Memory B cell (primary cell): ENCODE measurements around the gene ESCO1.
"Not testable (repeated sequence)": the region's sequence is repeated elsewhere in the genome, so short reads cannot be mapped to it uniquely, and the experiment has no call there.

Experiments
- ATAC-seq: fragments of 150-1000 bp; cut with Tn5 transposase; 2 replicates; pipeline ENCODE4 v1.10.0; 2021; ENCODE audit warnings: low read depth, mild to moderate bottlenecking, moderate library complexity
- DNase-seq, 2 donors: peaks; one replicate each; pipeline ENCODE4 v3.0.0; 2022; ENCODE audit warnings: low spot score in 2 of 2
- H3K27ac Mint-ChIP-seq: one replicate; pipeline ENCODE4 v1.8.0; 2022; ENCODE audit warnings: mild to moderate bottlenecking, moderate library complexity, mixed read lengths
- H3K27me3 Mint-ChIP-seq: one replicate; pipeline ENCODE4 v1.8.0; 2022; ENCODE audit warnings: mixed read lengths
- H3K36me3 Mint-ChIP-seq: one replicate; pipeline ENCODE4 v1.8.0; 2022; ENCODE audit warnings: mild to moderate bottlenecking, mixed read lengths
- H3K4me1 Mint-ChIP-seq: one replicate; pipeline ENCODE4 v1.8.0; 2022; ENCODE audit warnings: mixed read lengths
- H3K4me3 Mint-ChIP-seq: one replicate; pipeline ENCODE4 v1.8.0; 2022; ENCODE audit warnings: mild to moderate bottlenecking, moderate library complexity, mixed read lengths
- H3K9me3 Mint-ChIP-seq: one replicate; pipeline ENCODE4 v1.8.0; 2022; ENCODE audit warnings: mixed read lengths

Gene ESCO1, protein sequence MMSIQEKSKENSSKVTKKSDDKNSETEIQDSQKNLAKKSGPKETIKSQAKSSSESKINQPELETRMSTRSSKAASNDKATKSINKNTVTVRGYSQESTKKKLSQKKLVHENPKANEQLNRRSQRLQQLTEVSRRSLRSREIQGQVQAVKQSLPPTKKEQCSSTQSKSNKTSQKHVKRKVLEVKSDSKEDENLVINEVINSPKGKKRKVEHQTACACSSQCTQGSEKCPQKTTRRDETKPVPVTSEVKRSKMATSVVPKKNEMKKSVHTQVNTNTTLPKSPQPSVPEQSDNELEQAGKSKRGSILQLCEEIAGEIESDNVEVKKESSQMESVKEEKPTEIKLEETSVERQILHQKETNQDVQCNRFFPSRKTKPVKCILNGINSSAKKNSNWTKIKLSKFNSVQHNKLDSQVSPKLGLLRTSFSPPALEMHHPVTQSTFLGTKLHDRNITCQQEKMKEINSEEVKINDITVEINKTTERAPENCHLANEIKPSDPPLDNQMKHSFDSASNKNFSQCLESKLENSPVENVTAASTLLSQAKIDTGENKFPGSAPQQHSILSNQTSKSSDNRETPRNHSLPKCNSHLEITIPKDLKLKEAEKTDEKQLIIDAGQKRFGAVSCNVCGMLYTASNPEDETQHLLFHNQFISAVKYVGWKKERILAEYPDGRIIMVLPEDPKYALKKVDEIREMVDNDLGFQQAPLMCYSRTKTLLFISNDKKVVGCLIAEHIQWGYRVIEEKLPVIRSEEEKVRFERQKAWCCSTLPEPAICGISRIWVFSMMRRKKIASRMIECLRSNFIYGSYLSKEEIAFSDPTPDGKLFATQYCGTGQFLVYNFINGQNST

DNA sequence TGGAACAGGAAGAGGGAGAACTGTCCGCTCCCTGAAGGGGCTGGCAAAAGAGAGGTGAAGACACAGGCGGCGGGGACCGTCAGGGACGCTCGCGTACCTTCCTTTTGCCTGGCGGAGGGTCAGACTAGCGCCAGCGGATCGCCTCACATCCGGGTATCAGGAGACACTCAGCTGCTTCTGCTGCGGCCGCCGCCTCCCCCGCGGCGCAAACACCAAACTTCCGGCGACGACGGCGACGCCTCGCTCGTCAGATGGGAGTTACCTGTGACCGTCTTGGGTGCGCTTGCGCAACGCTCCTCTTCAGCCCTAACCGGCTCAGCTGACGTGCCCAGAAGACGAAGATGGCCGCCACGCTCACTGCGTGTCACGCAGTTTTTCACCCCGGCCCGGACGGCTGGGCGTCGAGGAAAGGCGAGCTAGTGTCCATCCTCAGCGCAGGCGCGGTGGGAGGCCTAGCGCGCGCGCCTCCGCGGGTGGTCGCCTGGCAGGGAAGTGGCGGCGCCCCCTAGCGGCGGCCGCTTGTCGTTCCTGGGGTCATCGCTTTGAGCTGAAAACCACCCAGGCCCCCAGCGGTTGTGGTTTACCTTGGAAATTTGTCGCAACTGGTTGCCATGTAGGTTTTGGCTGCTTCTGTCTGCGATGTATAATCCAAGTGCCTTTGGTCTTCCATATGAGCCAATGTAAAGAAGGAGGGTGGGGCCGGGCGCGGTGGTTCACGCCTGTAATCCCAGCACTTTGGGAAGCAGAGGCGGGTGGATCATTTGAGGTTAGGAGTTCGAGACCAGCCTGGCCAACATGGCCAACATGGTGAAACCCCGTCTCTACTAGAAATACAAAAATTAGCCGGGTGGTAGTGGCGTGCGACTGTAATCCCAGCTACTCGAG is at the start of gene ESCO1:
TSS of gene ESCO1 (minus strand) at position 179 of the 885 bp plus-strand sequence. CDS start 25,861 bp downstream, outside the sequence.
- peak; percentile 79 for ATAC-seq
- peak within 1 kb of the TSS; percentile 99 for H3K27ac Mint-ChIP-seq
- peak within 1 kb of the TSS; percentile 96 for H3K4me3 Mint-ChIP-seq
- H3K9me3 Mint-ChIP-seq = no peaks in the 10 kb centered on the region
- peak; percentile 93 to 95 for DNase-seq
- no peaks in the 10 kb centered on the region for H3K27me3 Mint-ChIP-seq
- peaks cover 27% of the 10 kb centered on the region for H3K4me1 Mint-ChIP-seq
- H3K36me3 Mint-ChIP-seq = no peaks in the 10 kb centered on the region

DNA sequence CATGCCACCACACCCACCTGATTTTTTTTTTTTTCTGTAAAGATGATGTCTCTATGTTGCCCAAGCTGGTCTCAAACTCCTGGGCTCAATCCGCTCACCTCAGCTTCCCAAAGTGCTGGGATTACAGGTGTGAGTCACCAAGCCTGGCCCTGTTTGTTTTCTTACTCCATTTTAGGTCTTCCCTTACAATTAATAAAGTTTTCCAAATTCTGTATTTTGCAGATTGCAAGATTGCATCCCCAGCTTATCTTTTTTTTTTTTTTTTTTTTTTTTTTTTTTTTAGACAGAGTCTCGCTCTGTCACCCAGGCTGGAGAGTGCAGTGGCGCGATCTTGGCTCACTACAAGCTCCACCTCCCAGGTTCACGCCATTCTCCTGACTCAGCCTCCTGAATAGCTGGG is 39.9 kb upstream of the ESCO1 start:
- H3K27me3 Mint-ChIP-seq, DNase-seq, H3K27ac Mint-ChIP-seq, H3K4me3 Mint-ChIP-seq, H3K9me3 Mint-ChIP-seq, H3K36me3 Mint-ChIP-seq, ATAC-seq: not testable (repeated sequence)
- H3K4me1 Mint-ChIP-seq = peaks cover 10% of the 10 kb centered on the region

DNA sequence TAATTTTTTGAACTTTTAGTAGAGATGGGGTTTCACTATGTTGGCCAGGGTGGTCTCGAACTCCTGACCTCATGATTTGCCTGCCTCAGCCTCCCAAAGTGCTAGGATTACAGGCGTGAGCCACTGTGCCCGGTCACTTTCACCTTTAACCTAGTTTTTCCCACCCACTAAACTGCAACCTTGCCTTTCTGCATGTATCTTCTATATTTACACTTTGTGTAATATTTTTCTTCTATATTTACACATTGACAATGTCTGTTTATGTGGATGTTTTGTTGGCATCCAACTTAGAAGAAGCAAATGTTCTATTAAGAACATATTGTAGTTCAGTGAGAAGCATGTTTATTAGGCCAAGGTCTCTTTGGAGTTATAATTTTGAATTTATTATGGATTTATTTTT is 38.3 kb upstream of the ESCO1 start:
- H3K36me3 Mint-ChIP-seq = no peaks in the 10 kb centered on the region

DNA sequence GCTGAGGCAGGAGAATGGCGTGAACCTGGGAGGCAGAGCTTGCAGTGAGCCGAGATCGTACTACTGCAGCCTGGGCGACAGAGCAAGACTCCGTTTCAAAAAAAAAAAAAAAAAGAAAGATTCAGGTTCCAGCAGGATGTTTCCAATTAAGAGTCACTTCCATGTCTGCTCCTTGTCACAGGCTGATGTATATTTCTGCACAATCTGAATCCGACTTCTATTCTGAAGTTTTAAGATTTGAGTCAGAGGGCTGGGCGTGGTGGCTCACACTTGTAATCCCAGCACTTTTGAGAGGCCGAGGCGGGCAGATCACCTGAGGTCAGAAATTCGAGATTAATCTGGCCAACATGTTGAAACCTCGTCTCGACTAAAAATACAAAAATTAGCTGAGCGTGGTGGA is 36.3 kb upstream of the ESCO1 start:
- H3K4me1 Mint-ChIP-seq = peaks cover 15% of the 10 kb centered on the region
- H3K27me3 Mint-ChIP-seq = no peaks in the 10 kb centered on the region
- no peaks in the 10 kb centered on the region for H3K9me3 Mint-ChIP-seq
- no peak overlapping the region for H3K4me3 Mint-ChIP-seq
- DNase-seq (no peak), ATAC-seq (no peak)
- H3K36me3 Mint-ChIP-seq = no peaks in the 10 kb centered on the region
- peak overlapping the region; percentile 75 for H3K27ac Mint-ChIP-seq

More for the DNA sequence above, 38.3 kb upstream of the ESCO1 start:
- Mint-ChIP-seq H3K27me3 (no peaks in the 10 kb centered on the region), H3K9me3 (no peaks in the 10 kb centered on the region), H3K27ac (peak overlapping the region; percentile 33), H3K4me1 (peaks cover 15% of the 10 kb centered on the region), H3K4me3 (no peak overlapping the region)
- DNase-seq (no peak), ATAC-seq (no peak)

DNA sequence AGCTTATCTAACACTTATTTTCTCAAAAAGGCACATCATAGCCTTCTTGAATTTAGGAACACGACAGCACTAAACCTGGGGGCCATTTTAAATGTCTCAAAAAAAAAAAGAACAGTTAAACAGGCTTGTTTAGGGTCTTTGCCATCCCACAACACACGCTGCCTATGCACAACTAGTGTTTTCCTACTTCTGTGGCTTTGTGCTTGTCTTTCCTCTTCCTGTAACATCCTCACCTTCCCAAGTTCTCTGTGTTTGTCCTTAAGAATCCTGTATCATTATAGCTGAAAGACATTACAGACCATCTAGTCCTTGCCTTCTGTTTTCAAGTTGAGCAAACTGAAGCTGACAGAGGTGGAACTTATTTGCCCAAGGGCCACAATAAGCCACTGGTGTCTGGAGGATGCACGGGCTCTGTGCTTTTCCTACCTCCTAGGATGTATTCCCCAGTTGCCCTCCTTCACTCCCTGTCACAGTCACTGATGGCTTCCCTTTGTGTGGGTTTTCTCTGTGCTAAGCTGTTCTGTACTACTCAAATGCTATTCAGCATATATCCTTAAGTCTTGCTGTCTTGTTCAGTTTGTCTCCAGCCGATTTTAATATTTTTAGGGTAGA is 34.2 kb upstream of the ESCO1 start:
- H3K4me3 Mint-ChIP-seq = no peak overlapping the region
- peak overlapping the region; percentile 38 for H3K27ac Mint-ChIP-seq
- H3K36me3 Mint-ChIP-seq = no peaks in the 10 kb centered on the region
- ATAC-seq (no peak), DNase-seq (no peak)
- H3K27me3 Mint-ChIP-seq = no peaks in the 10 kb centered on the region
- peaks cover 15% of the 10 kb centered on the region for H3K4me1 Mint-ChIP-seq
- H3K9me3 Mint-ChIP-seq = no peaks in the 10 kb centered on the region

DNA sequence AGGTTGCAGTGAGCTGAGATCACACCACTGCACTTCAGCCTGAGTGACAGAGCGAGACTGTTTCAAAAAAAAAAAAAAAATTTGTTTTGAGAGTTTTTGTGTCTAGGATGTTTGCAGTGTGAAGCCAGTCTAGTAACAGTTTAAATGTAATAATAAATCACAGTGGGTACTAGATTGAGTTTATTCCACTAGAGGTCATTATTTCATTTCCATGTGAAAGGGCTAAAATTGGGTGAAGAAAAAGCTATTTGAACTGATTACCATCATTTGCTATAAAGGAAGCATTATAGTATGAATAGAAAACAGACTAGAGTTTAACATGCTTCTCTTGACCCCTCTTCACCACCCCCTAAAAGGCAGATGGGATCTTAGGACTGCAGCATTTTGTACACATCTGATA is 31.9 kb upstream of the ESCO1 start:
- ATAC-seq (no peak), DNase-seq (no peak)
- Mint-ChIP-seq H3K9me3 (no peaks in the 10 kb centered on the region), H3K4me1 (peaks cover 19% of the 10 kb centered on the region), H3K4me3 (no peak overlapping the region), H3K27ac (peak overlapping the region; percentile 14), H3K36me3 (peaks cover 6% of the 10 kb centered on the region), H3K27me3 (no peaks in the 10 kb centered on the region)

DNA sequence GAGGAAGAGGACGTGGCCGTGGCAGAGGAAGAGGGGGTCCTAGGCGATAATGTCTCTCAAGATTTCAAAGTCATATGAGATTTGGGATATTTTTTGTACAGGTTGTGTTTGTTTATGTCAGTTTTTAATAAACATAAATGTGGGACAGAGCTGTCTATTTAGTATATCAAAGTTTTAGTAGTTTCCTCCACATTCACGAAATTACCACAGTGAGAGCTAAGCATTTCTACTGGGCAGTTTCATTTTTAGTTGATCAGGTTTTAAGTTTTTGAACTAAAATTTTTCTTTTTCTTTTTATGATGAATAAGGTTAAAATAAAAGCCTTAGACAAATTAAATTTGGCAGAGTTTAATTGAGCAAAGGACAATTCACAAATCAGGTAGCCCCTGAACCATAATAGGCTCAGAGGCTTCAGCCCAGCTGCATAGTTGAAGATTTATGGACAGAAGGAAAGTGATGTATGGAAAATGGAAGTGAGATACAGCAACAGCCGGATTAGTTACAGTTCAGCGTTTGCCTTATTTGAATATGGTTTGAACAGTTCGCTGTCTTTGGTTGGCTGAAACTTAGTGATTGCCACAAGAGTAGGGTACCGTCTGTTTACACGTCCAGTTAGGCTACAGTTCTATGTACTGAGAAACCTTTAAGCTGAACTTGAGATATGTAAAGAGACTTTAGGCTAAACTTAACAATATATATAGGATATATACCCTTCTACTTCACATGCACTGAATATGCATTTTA is 28.8 kb upstream of the ESCO1 start:
- ATAC-seq (peak; percentile 80), DNase-seq (no peak)
- H3K4me1 Mint-ChIP-seq = peaks cover 12% of the 10 kb centered on the region
- peak overlapping the region; percentile 8 for H3K4me3 Mint-ChIP-seq
- H3K36me3 Mint-ChIP-seq = peaks cover 14% of the 10 kb centered on the region
- no peaks in the 10 kb centered on the region for H3K9me3 Mint-ChIP-seq
- H3K27ac Mint-ChIP-seq = peak overlapping the region; percentile 94
- H3K27me3 Mint-ChIP-seq = no peaks in the 10 kb centered on the region

DNA sequence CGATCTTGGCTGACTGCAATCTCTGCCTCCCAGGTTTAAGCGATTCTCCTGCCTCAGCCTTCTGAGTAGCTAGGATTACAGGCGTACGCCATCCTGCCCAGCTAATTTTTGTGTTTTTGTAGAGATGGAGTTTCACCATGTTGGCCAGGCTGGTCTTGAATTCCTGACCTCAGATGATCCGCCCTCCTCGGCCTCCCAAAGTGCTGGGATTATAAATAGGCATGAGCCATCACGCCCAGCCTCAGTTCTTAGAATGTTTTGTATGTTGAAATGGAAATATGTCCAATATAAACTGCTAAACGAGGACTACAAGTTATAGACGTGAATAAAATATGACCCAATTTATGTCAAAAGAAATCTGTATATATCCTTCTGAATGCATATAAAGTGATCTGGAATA is 21.1 kb upstream of the ESCO1 start:
- not testable (repeated sequence) for DNase-seq, H3K4me3 Mint-ChIP-seq, H3K27me3 Mint-ChIP-seq, H3K27ac Mint-ChIP-seq, ATAC-seq, H3K9me3 Mint-ChIP-seq, H3K4me1 Mint-ChIP-seq
- H3K36me3 Mint-ChIP-seq = peaks cover 22% of the 10 kb centered on the region

DNA sequence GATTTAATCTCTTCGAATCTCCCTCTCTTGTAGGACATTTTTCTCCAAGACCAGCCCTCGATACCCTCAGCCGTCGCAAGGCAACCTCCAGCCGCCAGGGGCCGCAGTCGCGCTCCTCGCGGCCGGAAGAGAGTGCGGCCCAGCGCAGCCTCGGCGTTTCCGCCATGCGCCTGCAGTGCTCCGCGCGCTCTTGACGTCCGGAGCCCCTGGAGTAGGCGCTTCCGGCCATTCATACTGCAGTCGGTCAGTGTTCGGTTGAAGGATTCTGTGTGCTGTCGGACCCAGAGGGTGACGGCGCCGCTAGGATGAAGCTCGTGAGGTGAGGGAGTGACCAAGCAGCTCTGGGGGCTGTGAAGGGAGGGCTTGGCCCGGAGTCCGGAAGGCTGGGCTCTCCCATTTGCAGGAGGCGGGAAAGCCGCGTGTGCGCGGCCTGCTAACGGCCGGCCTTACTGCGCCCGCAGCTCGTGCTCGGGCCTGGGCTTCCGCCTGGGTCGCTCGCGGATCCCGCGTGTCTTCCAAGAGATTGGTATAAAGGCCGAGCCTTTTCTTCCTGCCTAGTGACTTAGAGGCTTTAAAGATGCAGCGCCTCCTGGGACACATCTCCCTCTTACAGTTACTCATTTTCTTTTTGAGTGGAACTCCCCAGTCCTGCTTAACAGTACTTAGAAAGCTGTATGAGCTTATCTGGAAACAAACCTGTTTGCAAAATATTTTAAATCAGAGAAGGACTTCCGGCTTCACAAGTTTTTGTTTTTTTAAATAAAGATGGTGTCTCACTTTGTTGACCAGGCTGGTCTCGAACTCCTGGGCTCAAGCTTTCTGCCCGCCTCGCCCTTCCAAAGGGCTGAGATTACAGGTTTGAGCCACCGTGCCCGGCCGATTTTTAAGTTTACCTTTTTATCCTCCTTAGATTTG is 11.9 kb upstream of the ESCO1 start, which contains the start of gene SNRPD1:
TSS of gene SNRPD1 (plus strand) at position 190 of the 915 bp plus-strand sequence. CDS start at position 306, 116 bp downstream.
- no peaks in the 10 kb centered on the region for H3K27me3 Mint-ChIP-seq
- H3K4me1 Mint-ChIP-seq = peaks cover 16% of the 10 kb centered on the region
- DNase-seq = peak; percentile 89 to 95
- peak within 1 kb of the TSS; percentile 86 for H3K27ac Mint-ChIP-seq
- ATAC-seq = peak; percentile 95
- no peaks in the 10 kb centered on the region for H3K9me3 Mint-ChIP-seq
- peaks cover 5% of the 10 kb centered on the region for H3K36me3 Mint-ChIP-seq
- peak within 1 kb of the TSS; percentile 97 for H3K4me3 Mint-ChIP-seq

DNA sequence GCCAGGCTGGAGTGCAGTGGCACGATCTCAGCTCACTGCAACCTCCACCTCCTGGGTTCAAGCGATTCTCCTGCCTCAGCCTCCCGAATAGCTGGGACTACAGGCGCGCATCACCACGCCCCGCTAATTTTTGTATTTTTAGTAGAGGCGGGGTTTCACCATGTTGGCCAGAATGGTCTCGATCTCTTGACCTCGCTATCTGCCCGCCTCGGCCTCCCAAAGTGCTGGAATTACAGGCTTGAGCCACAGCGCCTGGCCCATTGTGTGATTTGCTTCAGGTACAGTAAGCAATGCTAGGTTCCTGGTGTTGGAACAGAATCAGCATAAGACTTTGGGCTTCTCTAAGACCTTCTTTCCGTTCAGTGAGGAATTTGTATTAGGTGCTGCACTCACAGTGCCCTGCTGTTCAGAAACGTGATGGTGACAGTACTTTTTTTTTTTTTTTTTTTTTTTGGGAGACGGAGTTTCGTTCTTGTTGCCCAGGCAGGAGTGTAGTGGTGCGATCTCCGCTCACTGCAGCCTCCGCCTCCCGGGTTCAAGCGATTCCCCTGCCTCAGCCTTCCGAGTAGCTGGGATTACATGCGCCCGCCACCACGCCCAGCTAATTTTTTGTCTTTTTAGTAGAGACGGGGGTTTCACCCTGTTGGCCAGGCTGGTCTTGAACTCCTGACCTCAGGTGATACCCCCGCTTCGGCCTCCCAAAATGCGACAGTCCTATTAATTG is 11.1 kb upstream of the ESCO1 start:
- H3K36me3 Mint-ChIP-seq, ATAC-seq, H3K9me3 Mint-ChIP-seq, DNase-seq, H3K27me3 Mint-ChIP-seq: not testable (repeated sequence)
- H3K4me3 Mint-ChIP-seq = peak overlapping the region; percentile 97
- peak overlapping the region; percentile 86 for H3K27ac Mint-ChIP-seq
- peaks cover 14% of the 10 kb centered on the region for H3K4me1 Mint-ChIP-seq

DNA sequence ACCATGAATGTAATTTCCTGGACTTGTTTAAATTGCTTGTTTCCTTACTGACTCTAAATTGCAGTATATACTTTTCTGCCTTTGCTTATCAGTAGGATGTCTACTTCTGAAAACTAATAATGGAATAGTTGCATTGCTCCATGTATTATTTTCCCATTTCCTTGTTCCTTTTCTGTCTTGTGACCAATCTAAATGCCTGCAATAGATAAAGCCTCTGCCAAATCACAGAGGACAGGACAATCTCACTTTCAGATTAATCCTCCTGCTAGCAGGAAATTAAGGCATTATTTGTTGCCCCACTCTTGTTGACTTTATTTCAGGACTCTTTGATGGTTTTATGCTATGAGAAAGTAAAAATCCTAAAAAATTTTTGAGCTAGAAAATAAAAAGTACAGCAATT is 4.7 kb upstream of the ESCO1 start:
- ATAC-seq = no peak
- H3K9me3 Mint-ChIP-seq = no peaks in the 10 kb centered on the region
- no peak overlapping the region for H3K4me3 Mint-ChIP-seq

More for the DNA sequence above, 4.7 kb upstream of the ESCO1 start:
- H3K4me1 Mint-ChIP-seq = peaks cover 7% of the 10 kb centered on the region
- H3K27ac Mint-ChIP-seq = peak overlapping the region; percentile 45
- no peak for DNase-seq
- H3K27me3 Mint-ChIP-seq = no peaks in the 10 kb centered on the region
- H3K36me3 Mint-ChIP-seq = no peaks in the 10 kb centered on the region
